Measurements from ENCODE around the gene EPC1.

EPC1 gene

DNA sequence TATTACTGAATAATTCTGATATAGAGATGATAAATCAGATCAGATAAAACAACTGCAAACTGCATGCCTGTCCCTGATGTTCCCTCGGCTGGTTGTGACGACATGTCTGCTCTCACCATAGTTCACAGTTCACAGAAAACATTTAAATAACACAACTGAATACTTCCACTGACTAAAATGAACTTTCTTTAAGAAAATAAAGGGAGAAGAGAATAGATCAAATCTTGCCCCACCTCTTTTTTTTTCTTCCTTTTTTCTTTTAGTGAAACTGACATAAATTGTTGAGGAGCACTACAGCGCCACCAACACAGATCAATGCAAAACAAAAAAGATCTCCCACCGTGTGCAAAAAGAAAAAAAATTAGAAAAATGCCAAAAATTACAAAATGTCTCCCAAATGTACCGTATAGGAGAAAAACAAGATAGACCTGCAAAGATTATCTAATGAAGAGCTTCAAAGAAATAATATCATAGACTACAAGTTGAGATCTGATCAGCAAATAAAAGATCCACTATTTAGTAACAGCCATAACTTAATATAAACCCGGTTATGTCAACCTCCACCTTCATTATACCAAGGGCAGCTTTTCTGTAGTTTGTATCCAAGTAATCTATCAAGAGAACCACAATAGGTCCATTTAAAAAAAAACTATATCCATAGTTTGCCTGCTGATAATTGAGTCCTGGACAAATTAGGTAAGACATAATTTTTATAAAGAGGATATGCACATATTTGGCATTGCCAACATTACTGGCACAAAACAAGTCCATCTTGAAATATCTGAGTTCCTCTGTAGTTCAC is 30.7 kb upstream of the EPC1 start:
- Histone ChIP-seq H3K27ac (replicated peaks; ENCODE audit: low read length) (no peak overlapping the region), H3K36me3 (replicated peaks in 1 of 2; ENCODE audit: control insufficient read depth in 2 of 2, insufficient read depth in 2 of 2, low read length in 2 of 2) (peaks cover 0 to 7% of the 10 kb centered on the region in 2 donors), H3K4me1 (ENCODE audit: control insufficient read depth in 2 of 2, insufficient read depth in 1 of 2, low read depth in 1 of 2, low read length in 2 of 2) (peaks cover 5 to 6% of the 10 kb centered on the region in 2 donors), H3K9me3 (replicated peaks in 1 of 2; ENCODE audit: control insufficient read depth in 2 of 2, insufficient read depth in 1 of 2, low read depth in 1 of 2, low read length in 2 of 2) (peaks cover 0 to 12% of the 10 kb centered on the region in 2 donors), H3K27me3 (ENCODE audit: control insufficient read depth in 3 of 3, insufficient read depth in 3 of 3, low read depth in 1 of 3, low read length in 3 of 3) (no peaks in the 10 kb centered on the region), H3K4me2 (ENCODE audit: insufficient read depth, low read length, poor library complexity, severe bottlenecking) (peak overlapping the region; percentile 26), H3K14ac (ENCODE audit: low read length) (no peak overlapping the region), H2BK5ac (ENCODE audit: low read length) (no peak overlapping the region), H2BK120ac (ENCODE audit: low read depth, low read length) (no peak overlapping the region), H3K79me1 (ENCODE audit: low read depth, low read length) (no peaks in the 10 kb centered on the region), H2AK5ac (ENCODE audit: low read depth, low read length) (no peak overlapping the region), H3K23ac (ENCODE audit: low read depth, low read length, poor library complexity) (no peak overlapping the region), H2AFZ (ENCODE audit: low read length) (no peak overlapping the region), H2BK12ac (ENCODE audit: low read length) (no peak overlapping the region), H4K8ac (ENCODE audit: low read depth, low read length) (no peak overlapping the region), H3K4ac (ENCODE audit: low read length) (no peak overlapping the region), H3K18ac (ENCODE audit: low read length) (no peak overlapping the region), H4K91ac (ENCODE audit: low read depth, low read length, poor library complexity) (no peak overlapping the region), H3K4me3 (ENCODE audit: low read length in 2 of 2) (peak overlapping the region; percentile 75), H2BK15ac (ENCODE audit: low read length) (no peak overlapping the region), H3K9ac (ENCODE audit: low read depth, low read length, poor library complexity) (no peak overlapping the region)
- WGBS, 2 donors (ENCODE audit: extremely low coverage in 2 of 2, insufficient read length in 2 of 2, insufficient replicate concordance in 1 of 2): no CpG with 5 or more reads among the region's 6 CpGs
- peak; percentile 8 for DNase-seq (ENCODE audit: low spot score)

DNA sequence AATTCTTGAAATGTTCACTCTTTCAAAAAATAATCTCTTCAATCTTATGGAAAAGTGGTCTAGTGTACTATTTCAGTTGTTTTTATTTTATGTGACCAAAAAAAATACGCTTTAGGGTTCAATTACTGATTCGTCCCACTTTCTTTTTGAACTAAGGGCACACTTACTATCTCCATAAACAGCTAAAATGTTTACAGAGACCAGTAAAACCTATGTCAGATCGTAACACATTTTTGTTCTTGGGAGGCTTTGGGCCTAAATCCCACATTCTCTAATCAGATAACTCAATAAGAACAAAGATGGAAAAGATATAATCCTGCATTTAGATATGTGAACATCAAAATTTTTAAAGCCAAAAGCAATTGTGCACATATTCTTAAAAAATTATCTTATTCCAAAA is 29.8 kb upstream of the EPC1 start:
- Histone ChIP-seq H3K27ac (replicated peaks; ENCODE audit: low read length) (no peak overlapping the region), H2BK12ac (ENCODE audit: low read length) (no peak overlapping the region), H3K4me1 (ENCODE audit: control insufficient read depth in 2 of 2, insufficient read depth in 1 of 2, low read depth in 1 of 2, low read length in 2 of 2) (peaks cover 5 to 6% of the 10 kb centered on the region in 2 donors), H4K91ac (ENCODE audit: low read depth, low read length, poor library complexity) (no peak overlapping the region), H3K4ac (ENCODE audit: low read length) (no peak overlapping the region), H3K27me3 (ENCODE audit: control insufficient read depth in 3 of 3, insufficient read depth in 3 of 3, low read depth in 1 of 3, low read length in 3 of 3) (no peaks in the 10 kb centered on the region), H2BK120ac (ENCODE audit: low read depth, low read length) (no peak overlapping the region), H3K79me1 (ENCODE audit: low read depth, low read length) (no peaks in the 10 kb centered on the region), H2AK5ac (ENCODE audit: low read depth, low read length) (no peak overlapping the region), H3K18ac (ENCODE audit: low read length) (no peak overlapping the region), H2BK5ac (ENCODE audit: low read length) (no peak overlapping the region), H3K9ac (ENCODE audit: low read depth, low read length, poor library complexity) (no peak overlapping the region), H3K9me3 (replicated peaks in 1 of 2; ENCODE audit: control insufficient read depth in 2 of 2, insufficient read depth in 1 of 2, low read depth in 1 of 2, low read length in 2 of 2) (peaks cover 0 to 12% of the 10 kb centered on the region in 2 donors), H3K4me2 (ENCODE audit: insufficient read depth, low read length, poor library complexity, severe bottlenecking) (peak overlapping the region; percentile 23), H2BK15ac (ENCODE audit: low read length) (no peak overlapping the region), H4K8ac (ENCODE audit: low read depth, low read length) (no peak overlapping the region), H3K4me3 (ENCODE audit: low read length in 2 of 2) (peak overlapping the region in 1 of 2 donors; percentile 75), H3K14ac (ENCODE audit: low read length) (no peak overlapping the region), H2AFZ (ENCODE audit: low read length) (no peak overlapping the region), H3K36me3 (replicated peaks in 1 of 2; ENCODE audit: control insufficient read depth in 2 of 2, insufficient read depth in 2 of 2, low read length in 2 of 2) (peaks cover 0 to 15% of the 10 kb centered on the region in 2 donors), H3K23ac (ENCODE audit: low read depth, low read length, poor library complexity) (no peak overlapping the region)
- DNase-seq (ENCODE audit: low spot score): no peak
- no CpG with 5 or more reads among the region's 3 CpGs for WGBS, 2 donors (ENCODE audit: extremely low coverage in 2 of 2, insufficient read length in 2 of 2, insufficient replicate concordance in 1 of 2)

DNA sequence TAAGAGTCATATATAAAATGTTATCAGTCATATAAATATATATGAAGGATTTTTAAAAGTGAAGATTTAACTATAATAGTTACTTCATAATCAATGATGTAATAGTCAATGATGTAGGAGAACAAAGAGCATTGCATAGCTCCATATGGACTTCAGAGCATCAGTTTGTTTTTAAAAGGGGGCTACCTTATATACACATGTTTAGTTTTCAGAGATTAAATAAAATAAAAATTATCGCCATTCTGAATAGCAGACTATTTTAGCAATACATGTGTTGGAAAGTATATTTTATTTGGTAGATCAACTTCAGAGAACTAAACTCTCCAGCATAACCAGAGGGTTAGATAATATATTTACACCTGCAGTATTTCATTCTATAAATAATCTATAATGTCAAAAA is 29.1 kb upstream of the EPC1 start:
- H2BK15ac ChIP-seq (ENCODE audit: low read length): no peak overlapping the region
- H3K79me1 ChIP-seq (ENCODE audit: low read depth, low read length): no peaks in the 10 kb centered on the region
- peaks cover 5 to 6% of the 10 kb centered on the region in 2 donors for H3K4me1 ChIP-seq (ENCODE audit: control insufficient read depth in 2 of 2, insufficient read depth in 1 of 2, low read depth in 1 of 2, low read length in 2 of 2)
- H3K4me2 ChIP-seq (ENCODE audit: insufficient read depth, low read length, poor library complexity, severe bottlenecking): no peak overlapping the region
- no peak overlapping the region for H4K8ac ChIP-seq (ENCODE audit: low read depth, low read length)
- H3K4ac ChIP-seq (ENCODE audit: low read length): no peak overlapping the region
- H3K27ac ChIP-seq (replicated peaks; ENCODE audit: low read length): no peak overlapping the region
- no peak overlapping the region for H2AK5ac ChIP-seq (ENCODE audit: low read depth, low read length)
- no peak overlapping the region for H3K9ac ChIP-seq (ENCODE audit: low read depth, low read length, poor library complexity)
- no peak overlapping the region for H3K14ac ChIP-seq (ENCODE audit: low read length)
- no peak overlapping the region for H2BK5ac ChIP-seq (ENCODE audit: low read length)
- no CpG with 5 or more reads among the region's 1 CpG for WGBS, 2 donors (ENCODE audit: extremely low coverage in 2 of 2, insufficient read length in 2 of 2, insufficient replicate concordance in 1 of 2)
- no peak overlapping the region for H3K18ac ChIP-seq (ENCODE audit: low read length)
- no peak for DNase-seq (ENCODE audit: low spot score)
- no peak overlapping the region for H2AFZ ChIP-seq (ENCODE audit: low read length)
- peaks cover 0 to 12% of the 10 kb centered on the region in 2 donors for H3K9me3 ChIP-seq (replicated peaks in 1 of 2; ENCODE audit: control insufficient read depth in 2 of 2, insufficient read depth in 1 of 2, low read depth in 1 of 2, low read length in 2 of 2)
- peaks cover 0 to 22% of the 10 kb centered on the region in 2 donors for H3K36me3 ChIP-seq (replicated peaks in 1 of 2; ENCODE audit: control insufficient read depth in 2 of 2, insufficient read depth in 2 of 2, low read length in 2 of 2)
- no peak overlapping the region for H2BK120ac ChIP-seq (ENCODE audit: low read depth, low read length)
- H4K91ac ChIP-seq (ENCODE audit: low read depth, low read length, poor library complexity): no peak overlapping the region
- H3K23ac ChIP-seq (ENCODE audit: low read depth, low read length, poor library complexity): no peak overlapping the region
- H2BK12ac ChIP-seq (ENCODE audit: low read length): no peak overlapping the region
- no peaks in the 10 kb centered on the region for H3K27me3 ChIP-seq (ENCODE audit: control insufficient read depth in 3 of 3, insufficient read depth in 3 of 3, low read depth in 1 of 3, low read length in 3 of 3)
- H3K4me3 ChIP-seq (ENCODE audit: low read length in 2 of 2): peak overlapping the region in 1 of 2 donors; percentile 75

DNA sequence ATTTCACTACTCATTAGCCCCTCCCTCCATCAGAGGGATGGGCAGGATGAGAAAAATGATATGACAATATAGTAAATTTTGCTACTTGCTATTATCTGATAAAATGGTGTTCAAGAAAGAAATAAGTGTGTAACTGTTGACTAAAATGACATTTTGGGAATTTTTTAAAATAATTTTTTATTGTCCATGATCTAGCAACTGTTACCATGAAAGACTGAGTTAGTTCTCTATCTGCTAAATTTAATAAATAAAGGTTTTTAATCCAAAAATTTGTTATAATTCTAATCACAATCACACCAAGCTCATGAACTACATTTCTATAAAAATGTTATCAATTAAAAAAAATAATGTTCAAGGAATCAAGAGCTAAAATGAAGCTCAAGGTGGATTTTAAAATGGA is 28.7 kb upstream of the EPC1 start:
- H3K27ac ChIP-seq (replicated peaks; ENCODE audit: low read length): no peak overlapping the region
- no peak for DNase-seq (ENCODE audit: low spot score)
- H3K9me3 ChIP-seq (replicated peaks in 1 of 2; ENCODE audit: control insufficient read depth in 2 of 2, insufficient read depth in 1 of 2, low read depth in 1 of 2, low read length in 2 of 2): peaks cover 0 to 12% of the 10 kb centered on the region in 2 donors
- no peak overlapping the region for H2AK5ac ChIP-seq (ENCODE audit: low read depth, low read length)
- H3K27me3 ChIP-seq (ENCODE audit: control insufficient read depth in 3 of 3, insufficient read depth in 3 of 3, low read depth in 1 of 3, low read length in 3 of 3): no peaks in the 10 kb centered on the region
- no peak overlapping the region for H2AFZ ChIP-seq (ENCODE audit: low read length)
- H3K18ac ChIP-seq (ENCODE audit: low read length): no peak overlapping the region
- no peaks in the 10 kb centered on the region for H3K79me1 ChIP-seq (ENCODE audit: low read depth, low read length)
- no peak overlapping the region for H3K14ac ChIP-seq (ENCODE audit: low read length)
- H2BK15ac ChIP-seq (ENCODE audit: low read length): no peak overlapping the region
- no peak overlapping the region for H2BK120ac ChIP-seq (ENCODE audit: low read depth, low read length)
- H2BK5ac ChIP-seq (ENCODE audit: low read length): no peak overlapping the region
- H4K8ac ChIP-seq (ENCODE audit: low read depth, low read length): no peak overlapping the region
- peaks cover 0 to 27% of the 10 kb centered on the region in 2 donors for H3K36me3 ChIP-seq (replicated peaks in 1 of 2; ENCODE audit: control insufficient read depth in 2 of 2, insufficient read depth in 2 of 2, low read length in 2 of 2)
- H3K23ac ChIP-seq (ENCODE audit: low read depth, low read length, poor library complexity): no peak overlapping the region
- no peak overlapping the region for H3K4me2 ChIP-seq (ENCODE audit: insufficient read depth, low read length, poor library complexity, severe bottlenecking)
- H3K4ac ChIP-seq (ENCODE audit: low read length): no peak overlapping the region
- no peak overlapping the region for H4K91ac ChIP-seq (ENCODE audit: low read depth, low read length, poor library complexity)
- H3K4me1 ChIP-seq (ENCODE audit: control insufficient read depth in 2 of 2, insufficient read depth in 1 of 2, low read depth in 1 of 2, low read length in 2 of 2): peaks cover 5 to 6% of the 10 kb centered on the region in 2 donors
- H2BK12ac ChIP-seq (ENCODE audit: low read length): no peak overlapping the region
- H3K9ac ChIP-seq (ENCODE audit: low read depth, low read length, poor library complexity): no peak overlapping the region
- peak overlapping the region in 1 of 2 donors; percentile 75 for H3K4me3 ChIP-seq (ENCODE audit: low read length in 2 of 2)

Data from neuronal stem cell (in vitro differentiated cells).